GM18517 (cell line): ENCODE data around the gene GRAP2.

Source experiments
- ATAC-seq: cut with Tn5 transposase; IDR thresholded peaks from one replicate; pipeline ENCODE4 v1.9.1; 2021; ENCODE audit warnings: mild to moderate bottlenecking, moderate library complexity; ENCODE audit not compliant: unreplicated experiment

The GRAP2 gene

GRCh38 chr22:39960791-39961746, 60.2 kb downstream of the GRAP2 start:
- peak; percentile 78 for ATAC-seq

GRCh38 chr22:39962071-39962470, 61.2 kb downstream of the GRAP2 start:
- no peak for ATAC-seq

- no peak for ATAC-seq
Measured at GRCh38 chr22:39965748-39966147, 64.9 kb downstream of the GRAP2 start.

GRCh38 chr22:39966470-39966869, 65.6 kb downstream of the GRAP2 start:
- ATAC-seq, result no peak

- ATAC-seq, result no peak
Measured at GRCh38 chr22:39967103-39967829, 66.4 kb downstream of the GRAP2 start.

- ATAC-seq, result no peak
Measured at GRCh38 chr22:39967996-39968972, 67.4 kb downstream of the GRAP2 start.

- no peak for ATAC-seq
Measured at GRCh38 chr22:39970742-39971141, 69.9 kb downstream of the GRAP2 start.

- ATAC-seq, result no peak
Measured at GRCh38 chr22:39972641-39973040, 71.8 kb downstream of the GRAP2 start.

- no peak for ATAC-seq
Measured at GRCh38 chr22:39973656-39974055, 72.8 kb downstream of the GRAP2 start.

GRCh38 chr22:39974065-39974464, 73.2 kb downstream of the GRAP2 start:
- ATAC-seq, result no peak

GRCh38 chr22:39979048-39979447, 78.2 kb downstream of the GRAP2 start:
- no peak for ATAC-seq

- ATAC-seq, result no peak
Measured at GRCh38 chr22:39979458-39979857, 78.6 kb downstream of the GRAP2 start.

GRCh38 chr22:39980596-39980995, 79.7 kb downstream of the GRAP2 start:
- no peak for ATAC-seq

GRCh38 chr22:39983346-39983745, 82.5 kb downstream of the GRAP2 start:
- ATAC-seq, result no peak

GRCh38 chr22:39984006-39984405, 83.1 kb downstream of the GRAP2 start:
- ATAC-seq, result no peak

- no peak for ATAC-seq
Measured at GRCh38 chr22:39984746-39985145, 83.9 kb downstream of the GRAP2 start.

GRCh38 chr22:39985383-39986035, 84.6 kb downstream of the GRAP2 start:
- no peak for ATAC-seq

GRCh38 chr22:39988386-39989114, 87.7 kb downstream of the GRAP2 start:
- ATAC-seq, result no peak

GRCh38 chr22:39989633-39990032, 88.7 kb downstream of the GRAP2 start:
- no peak for ATAC-seq

GRCh38 chr22:39990686-39991085, 89.8 kb downstream of the GRAP2 start:
- ATAC-seq, result no peak
